ENCODE results near the gene RFTN1. TPM values are rescaled to one million over a fixed set of nuclear protein-coding genes. Genes with fewer than 3 reads are reported as not detected.
A peak's percentile ranks its signal among the peaks of the same experiment; 100 is the strongest.

Gene RFTN1
- total RNA-seq, 1 donor from 2014 or later = 0.92 TPM

DNA sequence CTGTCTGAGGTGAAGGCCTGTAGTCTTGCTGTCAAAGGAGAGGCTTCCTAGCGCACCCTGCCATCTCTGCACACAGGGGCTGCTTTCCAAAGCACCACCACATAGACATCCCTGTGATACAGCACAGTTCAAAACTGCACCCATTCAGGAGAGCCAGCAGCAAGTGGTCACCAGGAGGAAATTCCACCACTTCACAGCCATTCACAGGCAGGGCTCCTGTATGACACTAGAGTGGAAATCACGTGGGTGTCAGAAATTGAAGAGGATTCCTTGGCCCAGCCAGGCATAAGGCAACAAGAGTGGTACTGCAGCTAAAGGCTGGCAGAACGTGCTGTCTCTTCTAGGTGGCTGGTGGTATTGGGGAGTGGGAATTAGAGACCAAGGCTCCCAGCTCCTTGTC is 102.8 kb downstream of the RFTN1 start:
- TF ChIP-seq EZH2 (IDR thresholded peaks at IDR 0.05) = no peak
- no peak for TF ChIP-seq EZH2phosphoT487 (IDR thresholded peaks at IDR 0.05)
- TF ChIP-seq, protein P1, sequence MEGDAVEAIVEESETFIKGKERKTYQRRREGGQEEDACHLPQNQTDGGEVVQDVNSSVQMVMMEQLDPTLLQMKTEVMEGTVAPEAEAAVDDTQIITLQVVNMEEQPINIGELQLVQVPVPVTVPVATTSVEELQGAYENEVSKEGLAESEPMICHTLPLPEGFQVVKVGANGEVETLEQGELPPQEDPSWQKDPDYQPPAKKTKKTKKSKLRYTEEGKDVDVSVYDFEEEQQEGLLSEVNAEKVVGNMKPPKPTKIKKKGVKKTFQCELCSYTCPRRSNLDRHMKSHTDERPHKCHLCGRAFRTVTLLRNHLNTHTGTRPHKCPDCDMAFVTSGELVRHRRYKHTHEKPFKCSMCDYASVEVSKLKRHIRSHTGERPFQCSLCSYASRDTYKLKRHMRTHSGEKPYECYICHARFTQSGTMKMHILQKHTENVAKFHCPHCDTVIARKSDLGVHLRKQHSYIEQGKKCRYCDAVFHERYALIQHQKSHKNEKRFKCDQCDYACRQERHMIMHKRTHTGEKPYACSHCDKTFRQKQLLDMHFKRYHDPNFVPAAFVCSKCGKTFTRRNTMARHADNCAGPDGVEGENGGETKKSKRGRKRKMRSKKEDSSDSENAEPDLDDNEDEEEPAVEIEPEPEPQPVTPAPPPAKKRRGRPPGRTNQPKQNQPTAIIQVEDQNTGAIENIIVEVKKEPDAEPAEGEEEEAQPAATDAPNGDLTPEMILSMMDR (IDR thresholded peaks at IDR 0.05) = no peak
- H3K4me1 Mint-ChIP-seq = peaks cover 25% of the 10 kb centered on the region
- DNase-seq (ENCODE audit: low spot score) = no peak
- H3K4me3 ChIP-seq = no peak overlapping the region
- H3K27me3 Mint-ChIP-seq (ENCODE audit: insufficient read depth, low read depth) = peaks cover 9% of the 10 kb centered on the region
- H3K9ac ChIP-seq = no peak overlapping the region
- peaks cover 5% of the 10 kb centered on the region for H3K4me1 ChIP-seq
- H3K79me2 ChIP-seq (ENCODE audit: low read depth) = no peaks in the 10 kb centered on the region
- H2AFZ ChIP-seq (replicated peaks) = no peak overlapping the region
- no peaks in the 10 kb centered on the region for H3F3A ChIP-seq (ENCODE audit: low read depth)
- H3K9me3 ChIP-seq (ENCODE audit: low read depth) = no peaks in the 10 kb centered on the region
- peaks cover 2% of the 10 kb centered on the region for H3K9me3 Mint-ChIP-seq
- H3K36me3 Mint-ChIP-seq = no peaks in the 10 kb centered on the region
- no peak overlapping the region for H3K4me2 ChIP-seq
- H3K27ac ChIP-seq = no peak overlapping the region
- no peak overlapping the region for H3K4me3 Mint-ChIP-seq
- H4K20me1 ChIP-seq (ENCODE audit: low read depth) = no peaks in the 10 kb centered on the region
- no peaks in the 10 kb centered on the region for H3K36me3 ChIP-seq
- no peak overlapping the region for H3K27ac Mint-ChIP-seq
- no peaks in the 10 kb centered on the region for H3K27me3 ChIP-seq

DNA sequence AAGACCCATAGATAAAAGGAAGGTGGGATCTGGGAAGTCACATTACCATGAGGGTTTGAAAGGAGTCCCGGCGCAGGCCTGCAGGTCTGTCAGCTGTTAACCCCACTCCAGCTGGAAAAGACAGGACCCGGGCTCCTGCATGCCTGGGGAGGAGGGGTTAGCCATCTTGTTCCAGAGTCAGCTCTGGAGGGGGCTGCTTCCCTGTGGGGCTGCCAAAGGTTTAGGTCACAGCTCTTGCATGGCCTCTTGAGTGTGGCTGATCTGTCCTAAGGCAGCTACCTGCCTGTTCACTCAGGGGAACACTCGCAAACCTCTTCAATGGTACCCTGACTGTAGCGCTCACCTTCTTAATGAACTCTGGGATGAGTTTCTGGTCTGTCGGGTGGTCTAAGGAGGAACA is 104.5 kb downstream of the RFTN1 start:
- no peak overlapping the region for H3K9ac ChIP-seq
- peaks cover 2% of the 10 kb centered on the region for H3K9me3 Mint-ChIP-seq
- no peak overlapping the region for H3K4me3 Mint-ChIP-seq
- TF ChIP-seq EZH2 (IDR thresholded peaks at IDR 0.05) (no peak), EZH2phosphoT487 (IDR thresholded peaks at IDR 0.05) (no peak)
- TF ChIP-seq, protein P1 (IDR thresholded peaks at IDR 0.05) = no peak
- H3K27me3 Mint-ChIP-seq (ENCODE audit: insufficient read depth, low read depth) = peaks cover 9% of the 10 kb centered on the region
- H3F3A ChIP-seq (ENCODE audit: low read depth) = no peaks in the 10 kb centered on the region
- no peak overlapping the region for H3K4me2 ChIP-seq
- peaks cover 5% of the 10 kb centered on the region for H3K4me1 ChIP-seq
- H3K4me1 Mint-ChIP-seq = peaks cover 29% of the 10 kb centered on the region
- H2AFZ ChIP-seq (replicated peaks) = peak overlapping the region; percentile 17
- no peaks in the 10 kb centered on the region for H3K9me3 ChIP-seq (ENCODE audit: low read depth)
- peak overlapping the region; percentile 42 for H3K27ac Mint-ChIP-seq
- no peaks in the 10 kb centered on the region for H3K27me3 ChIP-seq
- no peaks in the 10 kb centered on the region for H4K20me1 ChIP-seq (ENCODE audit: low read depth)
- no peak overlapping the region for H3K27ac ChIP-seq
- H3K4me3 ChIP-seq = no peak overlapping the region
- H3K36me3 ChIP-seq = no peaks in the 10 kb centered on the region
- no peaks in the 10 kb centered on the region for H3K79me2 ChIP-seq (ENCODE audit: low read depth)
- DNase-seq (ENCODE audit: low spot score) = no peak
- no peaks in the 10 kb centered on the region for H3K36me3 Mint-ChIP-seq

DNA sequence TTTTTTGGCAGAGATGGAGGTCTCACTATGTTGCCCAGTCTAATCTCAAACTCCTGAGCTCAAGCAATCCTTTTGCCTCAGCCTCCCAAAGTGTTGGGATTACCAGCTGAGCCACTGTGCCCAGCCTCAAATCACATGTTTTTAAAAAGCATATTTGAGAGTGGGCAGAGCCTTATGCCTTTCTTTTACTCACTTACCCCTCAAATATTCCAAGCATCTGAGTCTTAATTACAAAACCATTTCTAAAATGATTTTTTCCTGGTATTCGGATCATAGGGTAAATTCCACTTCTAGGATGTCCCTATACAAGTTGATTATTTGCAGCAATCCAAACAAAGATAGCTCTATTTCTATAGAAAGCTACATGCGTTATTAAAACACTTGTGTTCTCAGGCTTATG is 106.1 kb downstream of the RFTN1 start:
- Mint-ChIP-seq H3K4me3 (no peak overlapping the region), H3K4me1 (peaks cover 28% of the 10 kb centered on the region), H3K27ac (no peak overlapping the region), H3K36me3 (no peaks in the 10 kb centered on the region), H3K9me3 (no peaks in the 10 kb centered on the region), H3K27me3 (ENCODE audit: insufficient read depth, low read depth) (peaks cover 3% of the 10 kb centered on the region)
- TF ChIP-seq EZH2 (IDR thresholded peaks at IDR 0.05) = no peak
- no peak for TF ChIP-seq EZH2phosphoT487 (IDR thresholded peaks at IDR 0.05)
- TF ChIP-seq, protein P1 (IDR thresholded peaks at IDR 0.05) = no peak
- Histone ChIP-seq H4K20me1 (ENCODE audit: low read depth) (no peaks in the 10 kb centered on the region), H3K27me3 (no peaks in the 10 kb centered on the region), H3K4me3 (no peak overlapping the region), H3K4me1 (peaks cover 4% of the 10 kb centered on the region), H3K36me3 (no peaks in the 10 kb centered on the region), H3F3A (ENCODE audit: low read depth) (peaks cover 4% of the 10 kb centered on the region), H3K4me2 (no peak overlapping the region), H3K9ac (no peak overlapping the region), H3K9me3 (ENCODE audit: low read depth) (no peaks in the 10 kb centered on the region), H3K27ac (no peak overlapping the region), H3K79me2 (ENCODE audit: low read depth) (no peaks in the 10 kb centered on the region), H2AFZ (replicated peaks) (no peak overlapping the region)
- DNase-seq (ENCODE audit: low spot score) = no peak
